GM19452 (cell line): Measurements from ENCODE around the gene ENOX2.
"Not testable (repeated sequence)": the region's sequence is repeated elsewhere in the genome, so short reads cannot be mapped to it uniquely, and the experiment has no call there.

Source experiments
- ATAC-seq: cut with Tn5 transposase; IDR thresholded peaks from one replicate; pipeline ENCODE4 v1.9.1; 2021; ENCODE audit not compliant: unreplicated experiment

Gene ENOX2

DNA sequence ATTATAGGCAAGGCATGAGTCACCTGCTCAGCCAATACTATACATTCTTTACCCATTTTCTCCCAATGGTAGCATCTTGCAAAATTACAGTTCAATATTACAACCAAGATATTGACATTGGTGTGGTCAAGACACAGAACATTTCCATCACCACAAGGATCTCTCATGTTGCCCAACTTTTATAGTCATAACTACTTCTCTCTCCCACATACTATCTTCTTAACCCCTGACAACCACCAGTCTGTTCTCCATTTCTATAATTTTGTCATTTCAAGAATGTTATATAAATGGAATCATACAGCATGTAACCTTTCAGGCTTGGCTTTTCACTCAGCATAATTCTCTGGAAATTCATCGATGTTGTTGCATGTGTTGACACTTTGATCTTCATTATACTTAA lies 144.9 kb downstream of the ENOX2 start:
- no peak for ATAC-seq

DNA sequence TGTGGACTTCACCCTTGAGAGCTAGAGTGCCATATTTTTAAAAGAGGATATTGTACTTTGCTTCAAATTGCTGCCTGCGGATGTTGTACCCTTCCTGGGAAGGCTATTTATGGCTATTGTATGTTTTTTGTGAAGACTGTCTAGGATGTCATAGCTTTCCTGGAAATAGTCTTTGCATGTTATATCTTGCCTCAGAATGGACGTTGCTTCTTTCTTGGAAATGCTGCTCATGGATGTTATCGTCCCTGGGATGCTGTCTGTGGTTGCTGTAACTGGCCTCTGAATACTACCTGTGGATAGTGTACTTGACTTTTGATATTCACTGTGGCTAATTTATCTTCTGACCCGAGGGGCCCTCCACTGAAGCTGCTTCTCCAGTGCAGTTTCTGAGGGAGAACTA lies 146.8 kb downstream of the ENOX2 start:
- ATAC-seq: no peak

DNA sequence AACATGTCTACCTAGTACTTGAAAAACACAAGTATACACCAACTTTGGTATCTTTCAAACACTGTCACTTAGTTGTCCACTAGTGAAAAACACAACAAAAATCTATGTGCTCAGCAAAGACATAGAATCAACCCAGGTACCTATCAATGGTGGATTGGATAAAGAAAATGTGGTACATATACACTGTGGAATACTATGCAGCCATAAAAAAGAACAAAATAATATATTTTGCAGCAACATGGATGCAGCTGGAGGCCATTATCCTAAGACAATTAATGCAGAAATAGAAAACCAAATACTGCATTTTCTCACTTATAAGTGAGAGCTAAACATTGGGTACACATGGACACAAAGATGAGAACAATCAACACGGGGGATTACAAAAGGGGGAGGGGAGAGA lies 148.7 kb downstream of the ENOX2 start:
- ATAC-seq: no peak

DNA sequence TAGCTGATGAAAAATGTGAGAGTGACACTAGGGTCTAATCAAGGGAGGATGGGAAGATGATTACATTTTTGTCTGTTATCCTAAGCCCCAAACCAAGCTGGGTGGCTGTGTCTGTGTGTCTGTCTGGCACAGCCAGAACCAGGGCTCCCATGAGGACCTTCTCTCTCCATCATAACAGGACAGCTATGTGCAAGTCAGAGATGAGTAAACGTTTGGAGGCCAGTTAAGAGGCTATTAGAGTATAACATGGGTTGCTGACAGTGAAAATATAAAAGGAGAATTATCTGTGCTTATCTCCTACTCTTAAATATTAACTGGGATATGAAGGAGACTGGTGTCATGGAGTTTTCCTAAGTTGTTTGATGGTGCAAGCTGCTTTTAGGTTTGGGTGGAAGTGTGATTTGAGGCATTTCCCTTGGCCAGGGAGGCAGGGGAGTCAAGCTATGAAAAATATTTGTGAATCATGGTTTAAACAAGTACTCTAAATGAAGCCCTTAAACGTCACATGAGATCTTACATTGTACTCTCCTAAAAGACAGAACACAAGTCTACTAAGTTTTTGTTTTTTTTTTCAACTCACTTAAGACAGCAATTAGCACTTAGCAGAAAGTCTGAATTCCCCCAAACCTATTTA lies 156.2 kb downstream of the ENOX2 start:
- no peak for ATAC-seq

DNA sequence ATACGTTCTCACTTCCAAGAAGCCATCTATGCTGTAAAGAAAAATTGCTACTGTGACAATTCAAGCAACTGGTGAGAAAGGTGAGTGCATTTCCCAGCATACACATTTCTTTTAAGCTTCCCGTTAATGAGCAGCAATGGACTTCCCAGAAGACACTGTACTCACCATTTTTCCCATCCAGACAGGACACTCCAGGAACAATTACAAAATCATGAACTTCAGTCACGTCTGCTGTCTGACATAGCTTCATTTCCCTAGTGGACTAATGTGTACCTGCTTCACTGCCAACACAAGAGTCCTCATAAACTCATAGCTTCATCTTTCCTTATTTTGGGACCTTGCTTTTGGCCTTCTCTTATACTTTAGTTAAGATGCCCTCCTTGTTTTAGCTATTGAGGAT lies 156.9 kb downstream of the ENOX2 start:
- ATAC-seq: no peak

DNA sequence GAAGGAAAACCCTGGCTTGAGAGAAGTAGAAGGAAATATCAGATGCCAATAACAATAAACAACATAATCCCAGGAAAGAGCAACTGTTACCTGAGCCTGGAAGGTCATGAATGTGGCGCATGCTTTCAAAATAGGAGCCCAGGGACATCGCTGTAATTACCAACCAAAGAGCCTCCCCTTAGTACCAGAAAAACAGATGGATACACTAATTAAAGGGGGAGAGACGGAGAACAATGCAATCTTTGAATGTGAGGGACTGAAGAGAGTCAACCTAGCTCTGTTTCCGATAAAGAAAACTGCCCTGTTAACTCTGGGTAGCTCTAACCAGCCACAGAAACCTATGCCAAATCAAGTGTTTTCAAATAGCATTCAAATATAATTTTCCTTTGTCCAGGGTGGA lies 161.4 kb downstream of the ENOX2 start:
- no peak for ATAC-seq

DNA sequence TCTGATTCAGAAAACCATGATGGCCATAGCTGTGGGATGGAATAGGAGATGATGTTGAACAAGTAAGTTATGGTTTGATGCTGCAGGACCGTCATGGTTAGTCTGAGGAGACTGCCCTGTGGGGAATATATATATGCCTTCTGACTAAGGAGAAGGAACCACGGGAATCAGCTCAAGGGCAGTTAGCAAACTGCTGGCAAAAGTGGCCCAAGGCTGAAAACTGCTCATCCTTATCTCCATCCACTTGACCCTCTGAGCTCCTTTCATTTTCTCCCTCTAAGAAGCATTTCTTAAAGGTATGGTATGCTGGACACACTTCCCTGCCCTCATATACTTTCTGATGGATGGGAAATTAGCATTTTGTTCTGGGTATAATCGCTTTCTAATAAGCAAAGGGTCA lies 161.9 kb downstream of the ENOX2 start:
- ATAC-seq: no peak

DNA sequence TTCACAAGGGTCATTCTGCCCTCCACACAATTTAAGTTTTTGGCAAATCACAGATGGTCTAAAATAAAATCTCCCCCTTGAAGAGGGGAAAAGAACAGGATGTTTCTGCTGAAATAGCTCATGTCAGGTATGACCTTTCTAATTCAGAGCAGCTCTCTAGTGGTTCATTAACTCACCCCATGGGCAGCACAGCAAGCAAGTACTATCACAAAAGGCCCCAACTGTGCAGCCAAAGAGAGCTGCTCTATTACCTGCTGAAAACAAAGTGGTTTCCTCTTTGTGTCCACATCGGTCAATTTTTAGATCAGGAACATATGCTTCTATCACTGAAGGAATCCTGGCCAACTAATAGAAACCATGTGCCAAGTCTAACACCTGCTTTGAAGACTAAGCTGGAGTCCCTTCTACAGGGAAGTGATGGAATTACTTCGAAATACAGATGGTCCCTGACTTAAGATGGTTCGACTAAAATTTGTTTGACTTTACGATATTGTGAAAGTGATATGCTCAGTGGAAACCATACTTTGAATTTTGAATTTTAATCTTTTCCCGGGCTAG lies 164.3 kb downstream of the ENOX2 start:
- no peak for ATAC-seq

DNA sequence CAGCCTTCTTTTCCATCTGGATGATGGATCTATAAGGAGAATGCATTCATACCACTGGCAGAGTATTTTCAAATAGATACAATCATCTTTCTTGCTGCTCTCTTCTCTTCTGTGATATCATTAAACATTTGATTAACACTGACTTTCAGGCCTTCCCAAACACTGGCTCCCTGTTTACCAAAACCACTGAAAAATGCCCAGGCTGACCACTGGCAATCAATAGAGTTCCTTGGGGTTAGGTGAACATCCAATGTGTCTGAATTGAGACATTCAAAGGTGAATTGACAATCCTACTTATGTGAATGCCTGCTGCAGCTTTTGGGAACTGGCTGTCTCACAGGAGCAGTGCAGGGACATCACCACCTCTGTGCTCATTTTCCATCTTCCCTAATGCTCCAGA lies 168.3 kb downstream of the ENOX2 start:
- ATAC-seq: no peak

DNA sequence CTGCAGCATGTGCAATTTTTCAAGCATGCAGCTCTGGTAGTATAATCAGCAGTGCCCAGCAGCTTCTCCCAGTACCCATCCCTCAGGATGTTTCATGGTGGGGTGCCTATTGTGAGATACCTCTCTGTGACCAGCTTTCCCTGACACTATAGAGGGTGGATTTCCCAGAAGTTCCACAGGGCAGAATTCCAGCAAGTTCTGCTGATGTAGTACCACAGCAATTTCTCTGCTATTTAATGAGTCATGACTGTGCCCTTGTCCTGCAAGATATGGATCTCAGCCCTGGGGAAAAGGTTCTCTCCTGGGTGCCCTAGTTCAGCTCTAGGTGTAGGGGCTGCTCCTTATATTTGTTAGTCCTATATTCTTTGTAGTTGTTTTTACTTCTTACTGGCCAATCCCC lies 174.8 kb downstream of the ENOX2 start:
- no peak for ATAC-seq

DNA sequence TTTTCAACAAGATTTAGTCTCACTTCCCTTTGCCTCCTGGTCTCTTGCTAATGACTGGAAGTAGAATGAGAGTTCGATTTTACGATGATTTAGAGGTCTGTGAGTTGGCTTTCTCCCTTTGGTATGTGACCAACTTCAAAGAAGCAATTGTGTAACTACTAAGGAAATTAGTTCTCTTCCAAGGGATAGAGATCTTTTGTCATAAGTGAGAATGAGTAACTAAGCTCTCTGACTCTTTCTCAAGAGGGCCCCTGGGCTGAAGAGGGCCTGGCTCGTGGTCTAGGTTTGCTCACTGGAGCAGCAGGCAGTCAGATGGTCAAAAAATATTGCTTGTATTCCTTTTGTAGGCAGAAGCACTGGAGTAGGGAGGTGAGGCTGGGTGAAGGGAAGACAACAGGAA lies 176.3 kb downstream of the ENOX2 start:
- no peak for ATAC-seq

DNA sequence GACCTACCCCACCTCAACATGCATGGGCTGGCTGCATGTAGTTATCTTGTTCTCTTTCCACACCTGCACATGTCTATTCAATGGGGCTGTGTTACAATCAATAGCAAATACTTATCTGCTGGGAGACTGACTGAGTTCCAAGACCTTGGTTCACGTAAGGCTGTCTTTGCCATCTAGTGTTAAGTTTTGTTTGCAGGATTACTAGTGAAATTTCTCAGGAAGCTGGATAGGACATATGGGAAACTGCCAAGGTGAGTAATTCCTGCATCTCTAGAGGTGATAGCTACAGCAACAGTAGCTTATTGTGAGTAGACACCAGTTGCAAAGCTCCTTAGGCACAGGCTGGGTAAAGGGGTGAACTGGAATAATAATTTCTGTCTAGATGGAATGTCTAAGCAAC lies 177.5 kb downstream of the ENOX2 start:
- no peak for ATAC-seq

DNA sequence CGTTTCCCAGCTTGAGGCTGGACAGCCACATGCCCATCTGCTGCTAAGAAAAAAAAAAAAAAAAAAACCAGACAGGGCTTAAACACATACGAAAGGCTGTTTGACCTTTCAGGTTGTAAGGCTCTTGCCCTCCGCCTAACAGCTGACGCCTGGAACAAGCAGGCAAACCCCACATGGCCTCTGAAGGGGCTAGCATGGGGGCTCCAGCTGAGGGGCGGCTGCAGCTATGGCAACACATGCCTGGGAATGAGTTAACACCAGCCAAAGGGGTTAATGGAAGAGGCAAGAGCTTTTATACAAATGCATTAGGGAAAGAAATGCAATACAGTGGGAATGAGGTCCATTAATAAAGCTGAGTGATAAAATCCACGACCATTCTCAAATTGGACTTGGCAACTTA lies 183.6 kb downstream of the ENOX2 start:
- ATAC-seq: no peak

DNA sequence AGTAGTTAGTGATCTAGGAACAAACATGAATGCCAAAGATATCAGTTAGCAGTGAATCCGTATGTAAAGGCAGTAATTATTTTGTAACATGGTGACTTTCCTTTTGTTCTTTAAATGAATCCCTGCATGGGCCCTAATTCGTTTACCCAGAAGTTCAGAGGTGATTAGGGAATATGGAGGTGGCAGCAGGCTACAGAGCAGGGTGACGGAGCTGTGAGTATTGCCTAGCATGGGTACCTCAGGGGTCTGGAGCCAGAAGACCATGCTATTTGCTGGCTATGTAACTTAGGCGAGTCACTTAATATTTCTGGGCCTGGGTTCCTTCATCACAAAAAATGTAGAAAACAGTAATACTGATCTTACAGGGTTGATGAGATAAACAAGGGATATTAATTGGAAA lies 184.9 kb downstream of the ENOX2 start:
- no peak for ATAC-seq

DNA sequence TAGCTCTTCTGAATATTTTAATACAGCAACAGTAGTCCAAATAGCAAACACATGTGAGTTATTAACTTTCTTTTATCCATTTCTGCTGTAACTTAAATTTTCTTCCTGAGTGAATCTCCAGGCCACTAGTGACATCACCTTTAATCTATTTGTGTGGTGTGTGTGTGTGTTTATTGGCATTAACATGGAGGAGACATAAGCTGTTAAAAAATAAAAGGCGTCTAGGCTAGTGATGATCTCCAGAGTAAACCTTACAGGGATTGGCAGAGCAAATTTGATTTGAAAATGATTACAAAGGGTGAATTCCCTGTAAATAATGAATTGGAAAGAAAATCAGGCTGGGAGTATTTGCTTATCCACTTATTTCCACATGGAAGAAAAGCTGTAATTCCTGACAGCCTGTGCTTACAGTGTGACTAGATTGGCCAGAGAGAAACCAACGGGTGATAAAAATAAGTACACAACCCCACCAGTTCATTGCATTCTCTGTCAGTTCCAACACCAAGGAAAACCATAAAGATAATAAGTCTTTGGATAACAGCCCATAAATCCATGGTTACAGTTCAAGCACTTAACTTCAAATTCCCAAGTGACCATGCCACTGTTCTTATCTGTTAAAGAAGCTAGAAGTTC lies 186.1 kb downstream of the ENOX2 start:
- ATAC-seq: no peak

DNA sequence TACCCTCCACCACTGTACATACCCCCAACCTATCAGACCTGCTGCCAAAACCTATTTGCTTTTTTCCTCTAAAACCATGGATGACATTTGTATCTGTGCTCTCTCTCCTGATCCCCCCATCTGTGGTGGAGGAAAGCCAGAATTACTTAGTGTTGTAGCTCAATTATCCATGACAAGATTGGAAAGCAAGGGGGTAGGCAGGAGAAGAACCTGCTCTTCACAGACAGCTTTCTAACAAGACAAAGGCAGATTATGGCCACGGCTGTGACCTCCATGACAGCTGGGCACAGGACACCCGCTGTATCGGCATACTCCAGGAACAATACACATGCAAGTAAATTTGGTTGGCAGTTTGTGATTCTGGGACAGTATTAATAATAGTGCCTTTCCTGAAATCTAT lies 186.7 kb downstream of the ENOX2 start:
- no peak for ATAC-seq

DNA sequence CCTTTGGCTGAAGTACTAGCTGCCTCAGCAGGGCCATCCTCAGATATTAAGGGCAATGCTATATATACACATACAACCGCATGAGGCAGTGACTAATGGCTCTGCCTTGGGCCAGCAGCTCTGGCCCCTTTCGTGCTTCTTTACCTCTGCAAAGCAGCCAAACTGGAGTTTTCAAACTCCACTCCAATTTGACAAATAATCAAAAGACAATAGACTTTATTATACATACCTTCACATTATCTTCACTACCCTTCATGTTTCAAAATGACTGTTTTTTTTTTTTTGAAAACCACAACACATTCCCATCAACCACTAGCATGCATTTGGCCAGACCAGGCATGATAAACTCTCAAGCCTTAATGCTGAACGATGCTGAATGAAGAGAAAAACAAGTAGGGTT lies 187.7 kb downstream of the ENOX2 start:
- no peak for ATAC-seq

DNA sequence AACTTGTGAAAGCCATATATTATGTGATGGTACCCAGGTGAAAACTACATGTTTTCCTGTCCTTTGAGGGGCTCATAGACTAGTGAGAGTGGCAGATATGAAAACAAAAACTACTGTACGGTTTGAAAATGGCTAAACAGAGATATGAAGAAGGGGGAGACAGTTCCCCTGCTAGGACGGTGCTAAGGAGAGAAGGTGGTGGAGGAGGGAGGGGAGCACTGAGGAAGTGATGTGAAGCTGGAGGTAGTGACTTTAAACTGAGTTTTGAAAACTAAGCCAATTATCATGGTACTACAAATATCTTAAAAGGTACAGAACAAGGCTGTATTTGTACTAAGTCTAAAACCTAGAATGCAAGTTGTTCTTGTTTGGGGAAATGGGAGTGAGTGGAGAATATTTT lies 188.3 kb downstream of the ENOX2 start:
- ATAC-seq: no peak

DNA sequence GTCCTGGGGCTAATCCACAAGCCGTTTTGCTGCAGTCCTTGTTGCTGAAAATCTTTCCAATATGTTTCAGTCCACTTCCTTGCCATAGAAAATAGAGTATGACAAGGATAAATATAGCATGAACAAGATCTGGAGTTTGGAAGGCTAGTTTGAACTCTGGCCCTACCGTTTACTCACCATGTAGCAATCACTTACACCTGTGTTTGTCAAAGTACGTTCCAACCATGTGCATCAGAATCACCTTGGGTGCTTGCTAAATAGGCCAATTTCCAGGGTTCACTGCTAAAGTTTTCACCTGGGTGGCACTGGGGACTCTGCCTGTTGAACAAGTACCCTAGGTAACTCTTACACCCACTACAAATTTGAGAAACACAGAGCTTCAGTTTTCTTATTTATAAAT lies 188.9 kb downstream of the ENOX2 start:
- no peak for ATAC-seq

DNA sequence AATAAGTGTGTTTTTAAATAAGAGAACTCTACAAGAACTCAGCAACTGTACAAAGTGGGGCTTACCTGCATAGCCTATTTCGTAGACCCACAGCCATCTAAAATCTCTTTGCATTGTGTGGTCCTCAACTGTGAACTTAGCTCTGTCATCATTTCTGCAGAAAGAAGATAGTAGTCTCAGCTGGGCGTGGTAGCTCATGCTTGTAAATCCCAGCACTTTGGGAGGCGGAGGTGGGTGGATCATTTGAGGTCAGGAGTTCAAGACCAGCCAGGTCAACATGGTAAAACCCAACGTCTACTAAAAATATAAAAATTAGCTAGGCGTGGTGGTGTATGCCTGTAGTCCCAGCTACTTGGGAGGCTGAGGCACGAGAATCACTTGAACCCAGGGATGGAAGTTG lies 193.8 kb downstream of the ENOX2 start:
- ATAC-seq: not testable (repeated sequence)

DNA sequence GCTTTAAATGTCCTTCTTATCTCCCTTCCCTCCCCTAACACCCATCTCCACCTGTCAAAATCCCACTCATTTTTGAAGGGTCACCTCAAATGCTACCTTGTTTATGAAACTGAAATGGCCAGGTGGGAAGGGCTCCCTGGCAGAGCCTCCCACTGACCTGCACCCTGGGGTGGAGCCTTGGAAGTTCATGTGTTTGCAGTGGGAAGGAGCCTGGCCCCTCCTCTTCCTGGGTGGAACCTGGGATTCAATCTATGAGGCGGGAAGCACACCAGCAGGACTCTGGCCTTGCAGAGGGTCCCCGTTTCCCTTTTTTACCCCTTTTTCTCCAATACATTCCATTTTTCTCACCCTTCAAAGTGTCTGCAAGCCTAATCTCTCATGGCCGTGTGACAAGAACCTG lies 197.4 kb downstream of the ENOX2 start:
- no peak for ATAC-seq

DNA sequence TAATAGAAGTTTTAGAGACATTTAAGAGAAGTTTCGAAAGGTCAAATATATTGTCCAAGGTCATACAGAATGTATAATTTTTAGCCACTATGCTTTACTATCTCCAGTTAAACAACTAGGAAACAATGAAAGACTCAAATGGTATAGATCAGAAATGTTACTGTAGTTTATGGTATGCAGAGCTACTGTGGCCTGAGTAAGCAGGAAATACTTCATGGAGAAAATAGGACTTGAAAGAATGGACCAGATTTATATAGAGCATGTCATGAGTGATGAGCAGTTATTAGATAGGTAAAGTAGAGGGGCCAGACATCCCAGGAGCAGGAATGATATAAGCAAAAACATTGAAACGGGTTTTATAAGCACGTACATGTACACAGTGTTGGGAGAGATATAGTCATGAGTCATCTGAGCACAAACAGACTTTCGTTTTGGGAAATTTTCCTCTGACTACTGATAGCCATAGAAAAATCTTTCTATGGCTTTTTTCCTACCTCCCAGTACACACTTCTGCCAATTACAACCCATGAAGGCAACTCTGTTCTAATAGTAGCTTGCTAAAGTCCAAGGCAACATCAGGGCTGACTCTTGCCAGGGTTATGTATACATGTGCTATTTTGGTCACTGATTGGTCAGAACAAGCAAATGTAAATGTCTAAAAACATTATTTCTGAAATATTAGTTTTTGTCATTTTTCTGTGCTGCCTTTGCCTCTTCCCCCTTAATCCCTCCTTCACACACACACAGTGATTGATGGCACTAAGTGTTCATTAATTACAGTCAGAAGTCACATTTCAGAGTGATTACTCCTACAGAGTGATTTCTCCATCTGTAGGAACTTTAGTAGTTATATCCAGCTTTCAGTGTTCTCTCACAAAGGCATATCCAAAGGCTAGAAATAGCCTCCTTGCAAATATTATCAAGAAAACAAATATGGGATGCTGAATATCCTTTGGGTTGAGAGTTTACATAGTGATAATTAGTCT lies 198.7 kb downstream of the ENOX2 start:
- ATAC-seq: no peak
